RWPE2 (cell line): ENCODE data around the gene AFMID.

Experiments used
- ATAC-seq: fragments of 200-7000 bp; cut with Tn5 transposase; 3 replicates; pipeline ENCODE4 v1.9.1; 2021; ENCODE audit warnings: low read depth
- DNase-seq: peaks from one replicate; pipeline ENCODE4 v3.0.0-alpha.2; 2020; ENCODE audit warnings: low spot score
- H3K27ac ChIP-seq: fragments of 450-650 bp; 2 replicates; pipeline ENCODE4 v1.5.1; 2017; ENCODE audit warnings: mild to moderate bottlenecking; ENCODE audit not compliant: poor library complexity, severe bottlenecking
- H3K27me3 ChIP-seq: fragments of 250-450 bp; sonication (Bioruptor Pico); 2 replicates; pipeline ENCODE4 v1.5.1; 2021; ENCODE audit warnings: mild to moderate bottlenecking, moderate library complexity; ENCODE audit not compliant: insufficient read depth, poor library complexity, severe bottlenecking
- H3K36me3 ChIP-seq: fragments of 250-450 bp; sonication (Bioruptor Pico); 2 replicates; pipeline ENCODE4 v1.5.1; 2020; ENCODE audit warnings: low read depth, mild to moderate bottlenecking, moderate library complexity
- H3K4me1 ChIP-seq: fragments of 250-450 bp; sonication (Bioruptor Pico); 2 replicates; pipeline ENCODE4 v1.5.1; 2021; ENCODE audit warnings: mild to moderate bottlenecking, moderate library complexity; ENCODE audit not compliant: insufficient read depth, poor library complexity, severe bottlenecking
- H3K4me3 ChIP-seq: fragments of 250-450 bp; sonication (Bioruptor Pico); 2 replicates; pipeline ENCODE4 v1.5.1; 2021; ENCODE audit warnings: mild to moderate bottlenecking, moderate library complexity; ENCODE audit not compliant: severe bottlenecking
- H3K9me3 ChIP-seq: fragments of 250-450 bp; sonication (Bioruptor Pico); 2 replicates; pipeline ENCODE4 v1.5.1; 2021; ENCODE audit warnings: mild to moderate bottlenecking, moderate library complexity; ENCODE audit not compliant: severe bottlenecking
- CTCF ChIP-seq: fragments of 450-650 bp; IDR thresholded peaks from one replicate; pipeline ENCODE4 v1.5.1; 2017; ENCODE audit warnings: mild to moderate bottlenecking, moderate library complexity; ENCODE audit not compliant: poor library complexity, severe bottlenecking

The AFMID gene

GRCh38 chr17:78238823-78239488 is 51.8 kb downstream of the AFMID start:
- TF ChIP-seq CTCF = no peak
- H3K27me3 ChIP-seq = no peaks in the 10 kb centered on the region
- H3K4me3 ChIP-seq = no peak overlapping the region
- DNase-seq = no peak
- H3K27ac ChIP-seq = no peak overlapping the region
- H3K9me3 ChIP-seq = no peaks in the 10 kb centered on the region
- 0 out of 3 replicates have a peak, but pooled peaks have one; percentile 13 for ATAC-seq
- H3K4me1 ChIP-seq = no peaks in the 10 kb centered on the region
- no peaks in the 10 kb centered on the region for H3K36me3 ChIP-seq

DNA sequence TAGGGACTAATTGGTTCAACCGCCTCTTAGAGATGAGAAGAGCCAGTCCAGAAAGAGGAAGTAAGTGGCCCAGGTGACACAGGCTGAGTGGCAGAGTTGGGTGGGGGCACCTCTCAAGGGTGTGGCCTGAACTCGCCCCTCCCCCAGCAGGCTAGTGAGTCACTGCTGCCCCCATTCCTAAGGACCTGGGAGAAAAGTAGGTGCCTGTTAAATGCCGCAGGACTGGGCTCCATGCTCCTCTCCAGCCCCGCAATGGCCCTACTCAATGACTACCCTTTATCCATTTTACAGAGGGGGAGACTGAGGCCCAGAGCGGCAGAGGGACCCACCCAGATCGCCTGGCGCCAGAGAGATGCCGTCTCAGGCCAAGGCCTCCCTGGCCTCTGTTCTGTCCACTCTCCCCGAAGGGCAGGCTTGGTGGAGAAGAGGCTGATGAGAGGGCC is 52.3 kb downstream of the AFMID start:
- no peak for TF ChIP-seq CTCF
- Histone ChIP-seq H3K4me1 (no peaks in the 10 kb centered on the region), H3K27ac (no peak overlapping the region), H3K4me3 (no peak overlapping the region), H3K9me3 (no peaks in the 10 kb centered on the region), H3K36me3 (no peaks in the 10 kb centered on the region), H3K27me3 (no peaks in the 10 kb centered on the region)
- DNase-seq = no peak
- no peak for ATAC-seq

DNA sequence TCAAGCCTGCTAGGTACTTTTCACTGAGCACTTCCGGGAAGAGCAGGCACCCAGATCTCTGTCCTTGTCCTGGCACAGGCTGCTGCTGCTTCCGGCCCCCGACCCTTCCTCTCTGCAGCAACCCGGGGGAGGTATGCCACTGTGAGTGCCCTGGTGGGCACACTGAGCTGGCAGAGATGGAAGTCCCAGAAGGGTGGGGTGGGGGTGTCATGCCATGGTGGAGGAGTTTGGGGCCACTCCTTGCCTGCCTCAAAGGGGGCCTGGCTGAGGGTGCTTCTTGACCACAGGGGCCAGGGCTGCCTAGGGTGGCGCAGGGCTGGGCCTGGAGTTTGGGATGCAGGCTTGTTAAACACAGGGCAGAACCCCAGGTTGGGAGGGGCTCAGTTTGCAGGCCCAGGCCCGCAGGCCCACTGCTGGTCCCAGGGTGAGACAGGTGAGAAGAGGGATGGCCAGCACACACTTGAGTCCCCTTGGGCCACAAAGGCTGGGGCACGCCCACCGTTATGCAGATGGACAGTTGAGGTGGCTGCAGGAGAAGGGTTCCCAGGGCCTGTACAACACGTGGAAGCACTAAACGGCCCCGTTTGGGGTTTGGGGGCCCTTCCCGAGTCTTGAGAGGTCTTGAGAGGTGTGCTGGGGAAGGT is 53.0 kb downstream of the AFMID start:
- Histone ChIP-seq H3K27ac (no peak overlapping the region), H3K4me3 (no peak overlapping the region), H3K27me3 (no peaks in the 10 kb centered on the region), H3K36me3 (no peaks in the 10 kb centered on the region), H3K9me3 (peaks cover under 1% of the 10 kb centered on the region), H3K4me1 (no peaks in the 10 kb centered on the region)
- no peak for ATAC-seq
- TF ChIP-seq CTCF = no peak
- DNase-seq = peak; percentile 60

DNA sequence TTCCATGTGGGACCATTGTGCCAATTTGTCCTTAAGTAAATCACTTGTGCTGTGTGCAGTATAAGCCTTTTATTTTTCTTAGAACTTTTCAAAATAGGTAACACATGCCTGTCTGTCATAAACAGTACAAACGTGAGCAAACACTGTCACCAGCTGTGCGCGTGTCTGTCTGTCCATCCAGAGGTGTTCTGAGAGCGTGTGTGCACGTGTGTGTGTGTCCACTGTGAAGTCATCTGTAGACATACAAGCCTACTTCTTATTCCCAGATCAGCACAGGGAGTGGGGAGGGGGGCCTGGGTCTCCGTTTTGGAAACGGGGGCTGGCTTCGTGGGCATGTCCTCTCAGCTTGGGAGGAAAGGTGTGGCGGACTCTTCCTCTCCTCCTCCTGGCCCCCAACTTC is 53.7 kb downstream of the AFMID start:
- H3K4me3 ChIP-seq = no peak overlapping the region
- H3K36me3 ChIP-seq = no peaks in the 10 kb centered on the region
- no peak overlapping the region for H3K27ac ChIP-seq
- H3K4me1 ChIP-seq = no peaks in the 10 kb centered on the region
- no peak for TF ChIP-seq CTCF
- H3K9me3 ChIP-seq = peaks cover 7% of the 10 kb centered on the region
- ATAC-seq (no peak), DNase-seq (no peak)
- no peaks in the 10 kb centered on the region for H3K27me3 ChIP-seq
